Mucosa of descending colon (tissue), 3 donors: ENCODE measurements around the gene ZNF546. TPM values are rescaled to one million over a fixed set of nuclear protein-coding genes. Genes with fewer than 3 reads are reported as not detected.

Source experiments
- ATAC-seq: fragments of 200-7000 bp; cut with Tn5 transposase; one replicate; pipeline ENCODE4 v1.9.1; 2020; ENCODE audit warnings: mild to moderate bottlenecking, moderate library complexity
- DNase-seq, 3 donors: peaks; one replicate each; pipeline ENCODE4 v3.0.0-alpha.2; 2020
- H3K36me3 ChIP-seq: fragments of 200-600 bp; one replicate; pipeline ENCODE4 v1.8.0; 2021; ENCODE audit warnings: low read depth, mild to moderate bottlenecking
- H3K4me1 ChIP-seq: fragments of 200-600 bp; one replicate; pipeline ENCODE4 v1.8.0; 2021; ENCODE audit warnings: low read depth, mild to moderate bottlenecking
- H3K4me3 ChIP-seq: fragments of 200-600 bp; one replicate; pipeline ENCODE4 v1.8.0; 2021; ENCODE audit warnings: mild to moderate bottlenecking
- H3K9me3 ChIP-seq: fragments of 200-600 bp; one replicate; pipeline ENCODE4 v1.8.0; 2021; ENCODE audit warnings: mild to moderate bottlenecking
- intact Hi-C, 2 donors: fragments of 100-400 bp; cut with DNase I in 1 of 2; cut with micrococcal nuclease in 1 of 2; formaldehyde crosslinking; loops; one replicate each; pipeline versions ENCODE4 v1.11.0 to v1.11.1; 2022; cut with DNase I, micrococcal nuclease
- total RNA-seq, 3 donors: library from RNA; stranded (reverse); fragmentation: NEBNext Ultra II Directional in 2 of 3; extraction: Animal tissue kit (Norgen Biotek cat#: 25700) in 2 of 3; gene quantifications; one replicate each; pipeline versions ENCODE4 v1.2.1 to v1.2.4, GENCODE V29; 2021 to 2023
- TF ChIP-seq, protein P1 (sequence below): fragments of 200-600 bp; IDR thresholded peaks from one replicate; pipeline ENCODE4 v1.8.0; 2022; ENCODE audit warnings: antibody characterized with exemption, mild to moderate bottlenecking
- donor health status: DM: no; HTN: no; CAD: no; lungs with moderate emphysema.
- donor health status: DM: no; HTN: no; CAD: no.
- donor health status: DM: no; HTN: yes; CAD: no.

The ZNF546 gene
- total RNA-seq, 3 donors from 2014 or later = 2.3 to 10.2 (median 2.9) TPM

- ATAC-seq (no peak), DNase-seq (no peak)
- TF ChIP-seq, protein P1, sequence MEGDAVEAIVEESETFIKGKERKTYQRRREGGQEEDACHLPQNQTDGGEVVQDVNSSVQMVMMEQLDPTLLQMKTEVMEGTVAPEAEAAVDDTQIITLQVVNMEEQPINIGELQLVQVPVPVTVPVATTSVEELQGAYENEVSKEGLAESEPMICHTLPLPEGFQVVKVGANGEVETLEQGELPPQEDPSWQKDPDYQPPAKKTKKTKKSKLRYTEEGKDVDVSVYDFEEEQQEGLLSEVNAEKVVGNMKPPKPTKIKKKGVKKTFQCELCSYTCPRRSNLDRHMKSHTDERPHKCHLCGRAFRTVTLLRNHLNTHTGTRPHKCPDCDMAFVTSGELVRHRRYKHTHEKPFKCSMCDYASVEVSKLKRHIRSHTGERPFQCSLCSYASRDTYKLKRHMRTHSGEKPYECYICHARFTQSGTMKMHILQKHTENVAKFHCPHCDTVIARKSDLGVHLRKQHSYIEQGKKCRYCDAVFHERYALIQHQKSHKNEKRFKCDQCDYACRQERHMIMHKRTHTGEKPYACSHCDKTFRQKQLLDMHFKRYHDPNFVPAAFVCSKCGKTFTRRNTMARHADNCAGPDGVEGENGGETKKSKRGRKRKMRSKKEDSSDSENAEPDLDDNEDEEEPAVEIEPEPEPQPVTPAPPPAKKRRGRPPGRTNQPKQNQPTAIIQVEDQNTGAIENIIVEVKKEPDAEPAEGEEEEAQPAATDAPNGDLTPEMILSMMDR = no peak
- Histone ChIP-seq H3K9me3 (peaks cover 18% of the 10 kb centered on the region), H3K36me3 (no peaks in the 10 kb centered on the region), H3K4me3 (no peak overlapping the region), H3K4me1 (peaks cover 8% of the 10 kb centered on the region)
- intact Hi-C loops = no loop called here
Measured at GRCh38 chr19:40053491-40053890, 56.6 kb downstream of the ZNF546 start.

GRCh38 chr19:40054632-40055031, 57.8 kb downstream of the ZNF546 start:
- H3K9me3 ChIP-seq = peaks cover 23% of the 10 kb centered on the region
- ATAC-seq (no peak), DNase-seq (no peak)
- H3K36me3 ChIP-seq = no peaks in the 10 kb centered on the region
- H3K4me3 ChIP-seq = no peak overlapping the region
- H3K4me1 ChIP-seq = peaks cover 8% of the 10 kb centered on the region
- TF ChIP-seq, protein P1 = no peak
- intact Hi-C loops = no loop called here

GRCh38 chr19:40055049-40055448, 58.2 kb downstream of the ZNF546 start:
- ATAC-seq (no peak), DNase-seq (no peak)
- no peak overlapping the region for H3K4me3 ChIP-seq
- no peaks in the 10 kb centered on the region for H3K36me3 ChIP-seq
- H3K4me1 ChIP-seq = peaks cover 8% of the 10 kb centered on the region
- TF ChIP-seq, protein P1 = no peak
- intact Hi-C loops = no loop called here
- peaks cover 26% of the 10 kb centered on the region for H3K9me3 ChIP-seq

GRCh38 chr19:40055832-40056504, 59.1 kb downstream of the ZNF546 start, which contains the start of gene ZNF780B:
ZNF780B (minus strand) TSS chr19:40056231; CDS start chr19:40050332, 5,899 bp downstream.
- ATAC-seq (peak; percentile 99), DNase-seq (peak; percentile 69 to 86 (median 74))
- no peaks in the 10 kb centered on the region for H3K36me3 ChIP-seq
- intact Hi-C loops = no loop called here
- peaks cover 8% of the 10 kb centered on the region for H3K4me1 ChIP-seq
- H3K9me3 ChIP-seq = peaks cover 28% of the 10 kb centered on the region
- peak within 1 kb of the TSS; percentile 47 for H3K4me3 ChIP-seq
- TF ChIP-seq, protein P1 = no peak

DNA sequence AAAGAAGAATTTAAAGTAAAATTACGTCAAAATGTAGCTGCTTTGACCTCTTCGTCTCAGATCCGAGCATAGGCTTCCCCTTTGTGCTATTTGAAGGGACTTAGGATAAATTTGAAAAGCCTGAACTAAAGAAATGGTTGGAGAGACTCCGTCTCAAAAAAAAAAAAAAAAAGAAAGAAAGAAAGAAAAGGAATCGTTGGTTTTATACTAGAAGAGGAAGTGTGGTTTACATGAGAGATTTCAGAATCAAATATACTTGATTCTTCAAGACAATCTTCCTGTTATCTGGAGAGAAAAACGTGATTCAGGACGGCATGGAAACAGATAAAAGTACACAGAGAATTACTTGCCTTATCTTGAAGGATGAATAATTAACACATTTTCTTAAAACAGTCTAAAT, 59.6 kb downstream of the ZNF546 start:
- peak overlapping the region; percentile 47 for H3K4me3 ChIP-seq
- peaks cover 8% of the 10 kb centered on the region for H3K4me1 ChIP-seq
- DNase-seq (no peak), ATAC-seq (no peak)
- TF ChIP-seq, protein P1 = no peak
- intact Hi-C loops = no loop called here
- no peaks in the 10 kb centered on the region for H3K36me3 ChIP-seq
- peaks cover 27% of the 10 kb centered on the region for H3K9me3 ChIP-seq
